T-helper 9 cell (primary cell): Measurements from ENCODE around the gene PTPRN2.

Experiments
- DNase-seq: peaks from one replicate; pipeline ENCODE4 v3.0.0-alpha.2; 2020

PTPRN2 gene

GRCh38 chr7:157814931-157815705 lies 772.5 kb downstream of the PTPRN2 start:
- DNase-seq = no peak

- DNase-seq = no peak
Measured at GRCh38 chr7:157813741-157814661, 773.6 kb downstream of the PTPRN2 start.

GRCh38 chr7:157813053-157813452 lies 774.6 kb downstream of the PTPRN2 start:
- no peak for DNase-seq

- no peak for DNase-seq
Measured at GRCh38 chr7:157811946-157812345, 775.7 kb downstream of the PTPRN2 start.

GRCh38 chr7:157809863-157810851 lies 777.5 kb downstream of the PTPRN2 start:
- DNase-seq = no peak

- no peak for DNase-seq
Measured at GRCh38 chr7:157809154-157809862, 778.3 kb downstream of the PTPRN2 start.

- no peak for DNase-seq
Measured at GRCh38 chr7:157808042-157808441, 779.6 kb downstream of the PTPRN2 start.

GRCh38 chr7:157807510-157807909 lies 780.1 kb downstream of the PTPRN2 start:
- no peak for DNase-seq

- DNase-seq = no peak
Measured at GRCh38 chr7:157806711-157807110, 780.9 kb downstream of the PTPRN2 start.

- DNase-seq = no peak
Measured at GRCh38 chr7:157805713-157806112, 781.9 kb downstream of the PTPRN2 start.

- DNase-seq = no peak
Measured at GRCh38 chr7:157803906-157804305, 783.7 kb downstream of the PTPRN2 start.

- DNase-seq = no peak
Measured at GRCh38 chr7:157801971-157802675, 785.5 kb downstream of the PTPRN2 start.

- DNase-seq = no peak
Measured at GRCh38 chr7:157801113-157801512, 786.5 kb downstream of the PTPRN2 start.

GRCh38 chr7:157800281-157800680 lies 787.3 kb downstream of the PTPRN2 start:
- no peak for DNase-seq

GRCh38 chr7:157799076-157799685 lies 788.4 kb downstream of the PTPRN2 start:
- DNase-seq = no peak

- DNase-seq = no peak
Measured at GRCh38 chr7:157797361-157797760, 790.3 kb downstream of the PTPRN2 start.

- no peak for DNase-seq
Measured at GRCh38 chr7:157796846-157797245, 790.8 kb downstream of the PTPRN2 start.

- no peak for DNase-seq
Measured at GRCh38 chr7:157795643-157796042, 792.0 kb downstream of the PTPRN2 start.

- DNase-seq = no peak
Measured at GRCh38 chr7:157795199-157795598, 792.4 kb downstream of the PTPRN2 start.

GRCh38 chr7:157794746-157795065 lies 792.9 kb downstream of the PTPRN2 start:
- DNase-seq = no peak
